Gastrocnemius medialis (tissue), 4 donors: Measurements from ENCODE around the gene RREB1.

ENCODE experiments used
- CTCF ChIP-seq, 5 experiments: fragments of 450-650 bp in 3 of 5; fragments of 200-600 bp in 2 of 5; sonication (generic) in 2 of 5; IDR thresholded peaks in 4 of 5; conservative IDR thresholded peaks in 1 of 5; 1 replicate in 4 of 5; 2 replicates in 1 of 5; pipeline ENCODE4 v1.5.1; 2016 to 2019; ENCODE audit warnings: antibody characterized with exemption in 5 of 5, mild to moderate bottlenecking in 3 of 5, moderate library complexity in 3 of 5
- POLR2A ChIP-seq, 2 donors: fragments of 450-650 bp; IDR thresholded peaks; one replicate each; pipeline ENCODE4 v1.6.1; 2017; ENCODE audit warnings: antibody characterized with exemption in 2 of 2, mild to moderate bottlenecking in 2 of 2, moderate library complexity in 2 of 2

- TF ChIP-seq CTCF (IDR thresholded peaks at IDR 0.05 in 4 of 5, conservative IDR thresholded peaks at IDR 0.05 in 1 of 5) (no peak), POLR2A (IDR thresholded peaks at IDR 0.05) (no peak)
Measured at GRCh38 chr6:7062451-7063162, 45.2 kb upstream of the RREB1 start.
